ENCODE data around the gene FOXC2.
A peak's percentile ranks its signal among the peaks of the same experiment; 100 is the strongest.
"Not testable (repeated sequence)": the region's sequence is repeated elsewhere in the genome, so short reads cannot be mapped to it uniquely, and the experiment has no call there.

FOXC2 gene

DNA sequence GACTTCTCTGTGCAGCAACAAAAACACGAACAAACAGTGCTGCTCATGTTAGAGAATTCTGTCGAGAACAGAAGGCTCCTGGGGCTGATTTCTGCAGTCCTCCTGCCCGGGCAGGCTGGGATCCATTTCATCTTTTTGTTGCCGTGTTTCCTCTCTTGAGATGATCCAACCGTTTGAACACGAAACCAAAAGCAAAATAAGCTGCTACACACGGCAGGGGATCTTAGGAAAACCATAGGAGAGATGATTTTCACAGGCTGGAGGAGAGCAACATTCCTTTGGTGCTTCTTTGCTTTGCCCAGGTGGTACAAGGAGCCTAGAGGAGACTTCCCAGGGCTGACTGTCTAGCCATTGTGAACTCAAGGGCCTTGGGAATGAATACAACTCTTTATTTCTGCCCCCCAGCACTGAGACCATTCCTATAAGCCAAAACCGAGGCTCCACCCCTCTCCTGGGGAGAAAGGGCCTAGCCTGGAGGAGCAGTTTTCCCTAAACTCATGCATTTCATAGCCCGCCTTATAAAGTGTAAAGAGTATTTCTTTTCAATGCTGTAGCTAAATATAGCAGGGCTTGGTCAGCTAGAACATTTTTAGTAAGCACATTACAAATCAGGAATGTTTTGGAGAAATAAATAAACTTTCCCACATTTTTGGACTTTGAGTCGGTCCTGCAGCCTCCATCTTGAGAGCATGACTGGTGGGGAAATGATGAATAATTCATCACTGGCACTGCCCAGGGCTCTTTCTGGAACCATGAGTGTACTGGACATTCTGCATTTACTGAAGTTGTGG is 19.4 kb downstream of the FOXC2 start:
- DNase-seq (ENCODE audit: low spot score) (no peak), FAIRE-seq (no peak)

DNA sequence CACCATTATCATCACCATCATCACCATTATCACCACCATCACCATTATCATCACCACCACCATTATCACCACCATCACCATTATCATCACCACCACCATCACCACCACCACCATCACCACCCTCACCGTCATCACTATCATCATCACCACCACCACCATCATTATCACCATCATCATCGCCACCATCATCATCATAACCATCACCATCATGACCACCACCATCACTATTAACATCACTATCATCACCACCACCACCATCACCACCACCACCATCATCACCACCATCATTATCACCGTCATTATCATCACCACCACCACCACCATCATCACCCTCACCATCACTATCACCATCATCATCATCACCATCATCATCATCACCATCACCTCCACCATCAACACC is 20.9 kb downstream of the FOXC2 start:
- peak; percentile 100 for FAIRE-seq
- no peak for DNase-seq (ENCODE audit: low spot score)

- DNase-seq (ENCODE audit: low spot score); FAIRE-seq: not testable (repeated sequence)
These were observed 21.3 kb downstream of the FOXC2 start for GRCh38 chr16:86587955-86588354.

DNA sequence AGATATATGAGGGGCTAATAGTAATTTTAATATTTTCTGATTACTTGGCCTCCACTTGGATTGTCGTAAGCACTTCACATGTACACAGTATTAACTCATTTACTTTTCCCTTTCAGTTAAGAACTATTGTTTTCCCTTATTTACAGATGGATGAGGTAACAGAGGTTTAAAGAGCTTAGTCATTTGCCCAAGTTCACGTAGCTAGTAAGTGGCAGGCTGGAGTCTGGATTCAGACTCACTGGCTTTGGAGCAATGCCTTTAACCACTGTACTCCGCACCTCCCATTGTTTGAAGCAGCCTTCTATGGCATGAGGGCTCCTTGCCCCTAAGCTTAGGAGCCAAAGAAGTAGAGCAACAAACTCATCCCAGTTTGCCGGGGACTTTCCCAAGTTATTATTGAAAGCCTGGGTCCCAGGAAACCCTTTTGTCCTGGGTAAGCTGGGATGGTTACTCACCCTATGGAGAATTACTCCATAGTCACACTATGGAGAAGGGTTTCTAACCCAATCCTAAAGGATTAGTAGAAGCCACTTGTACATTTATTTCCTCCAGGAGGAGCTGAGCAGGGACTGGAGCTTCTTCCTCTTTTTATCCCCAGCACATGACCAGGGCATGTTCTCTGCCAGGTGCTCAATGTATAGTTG is 24.0 kb downstream of the FOXC2 start:
- DNase-seq (ENCODE audit: low spot score) (peak; percentile 62), FAIRE-seq (no peak)

DNA sequence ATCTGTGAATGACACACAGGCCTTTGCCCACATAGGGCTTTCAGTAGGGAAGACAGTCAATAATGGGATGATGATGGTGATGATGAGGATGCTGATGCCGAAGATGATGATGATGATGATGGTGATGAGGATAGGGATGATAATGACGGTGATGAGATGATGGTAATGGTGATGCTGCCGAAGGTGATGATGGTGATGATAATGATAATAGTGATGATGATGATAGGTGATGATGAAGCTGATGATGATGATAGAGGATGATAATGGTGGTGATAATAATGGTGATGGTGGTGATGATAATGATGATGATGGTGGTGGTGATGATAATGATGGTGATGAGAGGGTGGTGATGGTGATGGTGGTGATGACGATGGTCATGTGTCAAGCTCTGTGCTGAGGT is 24.6 kb downstream of the FOXC2 start:
- FAIRE-seq, result peak; percentile 93
- no peak for DNase-seq (ENCODE audit: low spot score)

DNA sequence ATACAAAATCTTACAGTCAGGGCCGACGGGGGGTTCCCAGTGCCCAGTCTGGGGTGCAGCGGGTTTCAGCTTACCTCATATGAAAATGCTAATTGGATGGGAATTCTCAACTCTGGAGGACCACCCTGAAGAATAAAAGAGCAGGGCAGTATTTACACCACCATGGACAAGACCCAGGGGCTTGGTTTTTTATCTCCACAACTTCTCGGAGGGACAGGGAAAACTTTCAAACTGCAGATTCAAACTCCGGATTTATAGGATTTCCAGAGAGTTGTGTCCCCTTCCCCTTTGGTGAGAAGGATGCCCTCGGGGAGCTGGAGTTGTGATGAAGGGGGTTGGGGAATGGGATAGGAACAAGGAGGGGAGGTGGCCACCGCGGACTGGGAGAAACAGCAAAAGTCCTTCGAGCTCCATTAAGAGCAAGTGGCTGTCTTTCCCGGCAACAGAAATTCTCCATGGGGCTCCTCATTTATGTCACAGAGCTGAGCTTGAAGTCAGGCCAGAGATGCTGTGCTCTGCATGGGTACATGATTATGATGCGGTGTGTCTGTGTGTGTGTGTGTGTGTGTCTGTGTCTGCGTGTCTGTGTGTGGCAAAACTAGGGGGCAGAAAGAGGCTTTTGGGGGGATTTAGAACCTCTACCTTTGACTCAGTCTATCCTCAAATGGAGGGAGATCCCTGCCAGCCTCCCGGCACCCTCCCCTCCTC is 27.4 kb downstream of the FOXC2 start:
- DNase-seq (ENCODE audit: low spot score) (no peak), FAIRE-seq (no peak)

DNA sequence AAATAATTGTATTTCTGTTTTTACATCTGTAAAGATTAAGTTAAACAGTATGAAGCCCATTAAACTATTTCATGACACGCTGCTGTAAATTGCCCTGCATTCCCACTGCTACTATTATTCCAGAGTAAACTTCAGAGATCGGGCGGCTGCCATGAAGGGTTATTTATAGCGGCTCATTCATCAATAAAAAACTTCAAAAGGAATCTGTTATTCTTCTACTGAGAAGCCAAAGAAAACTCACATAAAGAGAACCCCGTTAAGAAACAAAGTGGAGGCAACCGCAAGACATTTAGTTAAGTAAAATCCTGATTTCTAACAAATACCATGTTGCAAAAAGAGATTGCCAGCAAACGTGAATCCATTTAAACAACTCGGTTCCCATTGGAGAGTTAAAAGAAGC is 28.1 kb downstream of the FOXC2 start:
- no peak for DNase-seq (ENCODE audit: low spot score)
- FAIRE-seq, result no peak

DNA sequence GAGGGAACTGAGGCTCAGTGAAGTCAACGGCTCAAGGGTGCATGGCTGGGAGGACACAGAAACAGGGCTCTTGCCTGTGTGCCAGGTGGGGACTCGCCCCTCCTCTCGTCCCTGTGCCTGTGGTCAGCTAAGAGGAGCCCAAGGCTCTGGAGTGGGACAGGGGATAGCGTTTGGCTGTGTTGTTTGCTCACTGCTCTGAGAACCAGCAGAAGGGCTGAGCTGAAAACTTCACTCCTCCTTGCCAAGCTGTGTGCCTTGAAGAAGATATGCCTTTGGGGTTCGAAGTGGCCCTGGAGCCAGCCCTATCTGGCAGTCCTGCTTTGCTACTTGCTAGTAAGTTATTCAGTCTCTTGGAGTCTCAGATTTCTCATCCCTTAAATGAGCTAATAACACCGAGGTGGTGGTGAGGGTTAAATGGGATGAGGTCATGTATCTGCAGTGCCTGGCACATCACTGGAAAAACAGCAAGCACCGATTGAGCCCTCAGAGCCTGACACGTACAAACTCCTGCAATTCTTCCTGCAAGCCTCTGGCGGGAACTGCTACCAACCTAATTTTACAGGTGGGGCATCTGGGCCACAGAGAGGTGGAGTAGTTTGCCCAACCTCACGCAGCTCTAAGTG is 29.5 kb downstream of the FOXC2 start:
- no peak for DNase-seq (ENCODE audit: low spot score)
- no peak for FAIRE-seq

GRCh38 chr16:86597126-86597879 is 30.7 kb downstream of the FOXC2 start:
- FAIRE-seq (no peak), DNase-seq (ENCODE audit: low spot score) (no peak)

GRCh38 chr16:86597880-86598606 is 31.4 kb downstream of the FOXC2 start:
- FAIRE-seq (no peak), DNase-seq (ENCODE audit: low spot score) (no peak)

GRCh38 chr16:86598607-86599565 is 32.3 kb downstream of the FOXC2 start:
- DNase-seq (ENCODE audit: low spot score) (no peak), FAIRE-seq (no peak)

- no peak for FAIRE-seq
- DNase-seq (ENCODE audit: low spot score), result no peak
These were observed 34.7 kb downstream of the FOXC2 start for GRCh38 chr16:86601356-86601755.

- no peak for FAIRE-seq
- DNase-seq (ENCODE audit: low spot score), result no peak
These were observed 35.9 kb downstream of the FOXC2 start for GRCh38 chr16:86602521-86602920.

DNA sequence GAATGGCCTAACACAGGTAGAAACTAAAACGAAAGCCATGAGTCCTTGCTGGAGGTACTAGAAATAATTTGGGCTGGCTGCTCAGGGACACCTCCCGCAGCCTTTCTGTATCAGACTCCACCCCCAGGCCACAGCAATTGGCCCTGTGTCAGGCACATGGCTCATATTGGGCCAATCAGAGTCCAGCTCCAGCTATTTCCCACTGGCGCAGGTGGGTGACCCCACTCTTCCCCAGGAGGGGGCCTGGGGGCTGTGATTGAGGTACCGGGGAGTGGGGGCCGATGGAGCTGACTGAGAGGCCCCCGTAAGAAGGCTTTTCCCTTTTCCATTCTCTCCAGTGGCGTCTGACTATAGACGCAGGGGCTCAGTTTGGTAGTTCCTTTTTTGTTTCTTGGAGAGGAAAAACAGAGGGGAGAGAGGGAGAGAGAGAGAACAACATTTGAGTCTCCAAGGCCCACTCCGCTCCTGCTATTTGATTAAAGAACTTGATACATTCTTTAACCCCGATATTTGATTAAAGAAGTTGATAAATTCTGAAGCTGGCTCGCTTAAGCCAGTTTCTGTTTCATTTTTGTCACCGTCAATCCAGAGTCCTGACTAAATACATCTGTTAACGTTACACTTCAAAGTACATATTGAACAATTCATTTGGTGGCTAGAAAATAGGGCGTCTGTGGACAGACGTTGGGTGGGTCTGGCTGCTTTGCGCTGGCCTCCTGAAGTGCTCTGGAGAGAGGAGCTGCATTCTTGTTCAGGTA is 38.0 kb downstream of the FOXC2 start:
- no peak for DNase-seq (ENCODE audit: low spot score)

GRCh38 chr16:86605950-86606349 is 39.3 kb downstream of the FOXC2 start:
- no peak for DNase-seq (ENCODE audit: low spot score)
- FAIRE-seq, result no peak

More for the DNA sequence above, 38.0 kb downstream of the FOXC2 start:
- no peak for FAIRE-seq

DNA sequence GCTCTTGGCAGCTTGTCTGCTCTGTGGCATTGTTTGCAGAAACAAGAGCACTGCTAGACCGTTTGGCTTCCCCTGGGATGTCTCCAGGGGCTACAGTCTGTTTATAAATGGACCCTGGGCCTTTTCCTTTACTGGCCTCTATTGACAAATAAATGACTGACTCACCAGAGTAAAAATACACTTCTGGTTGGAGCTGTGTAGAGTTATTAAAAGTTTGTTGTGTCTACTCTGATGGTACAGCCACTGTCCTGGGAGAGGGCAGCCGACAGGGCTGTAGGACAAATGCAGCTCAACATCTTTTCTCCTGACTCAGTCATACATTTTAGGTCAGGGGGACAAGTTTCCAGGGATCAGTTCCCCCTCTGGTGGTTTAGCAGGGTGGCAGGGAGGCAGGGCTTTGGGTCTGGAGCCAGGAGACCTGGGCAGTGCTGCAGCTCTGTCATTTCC is 41.7 kb downstream of the FOXC2 start:
- DNase-seq (ENCODE audit: low spot score), result no peak
- FAIRE-seq, result no peak

DNA sequence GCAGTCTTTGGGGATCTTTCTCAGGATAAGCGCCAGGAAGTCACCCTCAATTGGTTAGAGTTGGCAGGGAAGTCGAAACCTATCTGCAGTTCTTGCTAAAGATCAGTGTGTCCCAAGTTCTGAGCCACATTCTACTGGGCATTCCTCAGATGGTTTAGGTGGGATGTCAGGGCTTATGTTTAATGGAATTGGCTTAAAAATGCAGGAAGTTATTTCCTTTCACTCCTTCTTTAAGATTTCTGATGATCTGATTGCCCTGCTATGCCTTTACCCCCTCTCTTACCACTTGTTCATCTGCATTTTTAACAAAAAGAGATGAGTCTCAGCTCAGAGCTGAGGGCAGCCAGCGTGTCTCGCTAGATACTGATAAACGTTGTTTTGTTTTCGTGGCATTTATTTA is 42.5 kb downstream of the FOXC2 start:
- DNase-seq (ENCODE audit: low spot score) (peak; percentile 68), FAIRE-seq (no peak)

GRCh38 chr16:86609661-86610060 is 43.0 kb downstream of the FOXC2 start:
- peak; percentile 53 for FAIRE-seq
- no peak for DNase-seq (ENCODE audit: low spot score)

Measured in urothelium cell line (cell line).